Caco-2 (cell line): ENCODE measurements around the gene PLB1. TPM values are rescaled to one million over a fixed set of nuclear protein-coding genes. Genes with fewer than 3 reads are reported as not detected.
A peak's percentile ranks its signal among the peaks of the same experiment; 100 is the strongest.
"Not testable (repeated sequence)": the region's sequence is repeated elsewhere in the genome, so short reads cannot be mapped to it uniquely, and the experiment has no call there.

Experiments used
- BruUV-seq: library from RNA; stranded (reverse); fragments of 400-500 nt; replicated peaks from 2 replicates; lab custom pipeline; 2021; lab: Mats Ljungman, UMichigan
- CTCF ChIA-PET: fragments of 300-600 bp; sonication (Branson Sonifier 250); formaldehyde crosslinking; loops from one replicate; lab custom pipeline; 2022; ENCODE audit warnings: antibody characterized with exemption; lab: Charles Lee
- POLR2A ChIA-PET: fragments of 300-600 bp; sonication (Branson Sonifier 250); formaldehyde crosslinking; loops from one replicate; lab custom pipeline; 2022; ENCODE audit warnings: antibody characterized with exemption; lab: Charles Lee
- DNase-seq, 2 experiments: peaks; one replicate each; pipeline versions ENCODE4 v3.0.0 to v3.0.0-alpha.2; 2020 to 2022
- H3K27me3 ChIP-seq: replicated peaks from 2 replicates; pipeline ENCODE4 v1.6.0; 2011; ENCODE audit warnings: low read length; ENCODE audit not compliant: control insufficient read depth, insufficient read depth
- H3K36me3 ChIP-seq: 2 replicates; pipeline ENCODE4 v1.5.1; 2011; ENCODE audit warnings: low read length; ENCODE audit not compliant: control insufficient read depth, insufficient read depth
- H3K4me1 ChIP-seq: fragments of 250-450 bp; sonication (Bioruptor Pico); 2 replicates; pipeline ENCODE4 v1.5.1; 2020; ENCODE audit warnings: mild to moderate bottlenecking
- H3K4me3 ChIP-seq: 2 replicates; pipeline ENCODE4 v1.5.1; 2011; ENCODE audit warnings: low read depth, mild to moderate bottlenecking, control low read depth, low read length
- H3K9me3 ChIP-seq: fragments of 250-450 bp; sonication (Bioruptor Pico); 2 replicates; pipeline ENCODE4 v1.5.1; 2020; ENCODE audit warnings: mild to moderate bottlenecking, moderate library complexity
- H3K27ac Mint-ChIP-seq: one replicate; pipeline ENCODE4 v1.8.0; 2022; ENCODE audit warnings: mixed read lengths; ENCODE audit not compliant: unreplicated experiment
- H3K27me3 Mint-ChIP-seq: one replicate; pipeline ENCODE4 v1.8.0; 2022; ENCODE audit warnings: mixed read lengths; ENCODE audit not compliant: insufficient read depth, unreplicated experiment
- H3K36me3 Mint-ChIP-seq: one replicate; pipeline ENCODE4 v1.8.0; 2022; ENCODE audit warnings: mild to moderate bottlenecking, mixed read lengths; ENCODE audit not compliant: insufficient read depth, unreplicated experiment
- H3K4me1 Mint-ChIP-seq: one replicate; pipeline ENCODE4 v1.8.0; 2022; ENCODE audit warnings: low read depth, mixed read lengths; ENCODE audit not compliant: unreplicated experiment
- H3K4me3 Mint-ChIP-seq: one replicate; pipeline ENCODE4 v1.8.0; 2022; ENCODE audit warnings: mild to moderate bottlenecking, moderate library complexity, mixed read lengths; ENCODE audit not compliant: unreplicated experiment
- H3K9me3 Mint-ChIP-seq: one replicate; pipeline ENCODE4 v1.8.0; 2022; ENCODE audit warnings: mixed read lengths; ENCODE audit not compliant: unreplicated experiment
- CTCF ChIP-seq, 2 experiments: fragments of 200-600 bp in 1 of 2; IDR thresholded peaks; 1 replicate in 1 of 2; 2 replicates in 1 of 2; pipeline versions ENCODE4 v1.5.1 to v1.8.0; 2011 to 2022; ENCODE audit warnings: antibody characterized with exemption in 1 of 2, control low read depth in 1 of 2, inconsistent platforms in 1 of 2, low read depth in 1 of 2, low read length in 1 of 2, mild to moderate bottlenecking in 1 of 2, moderate library complexity in 1 of 2; ENCODE audit not compliant: insufficient read depth in 1 of 2, severe bottlenecking in 1 of 2, unreplicated experiment in 1 of 2
- intact Hi-C: fragments of 100-400 bp; cut with micrococcal nuclease; formaldehyde crosslinking; loops from one replicate; pipeline ENCODE4 v1.10.0; 2022; ENCODE audit not compliant: unreplicated experiment
- total RNA-seq: library from RNA; stranded (reverse); gene quantifications from 2 replicates; pipeline ENCODE4 v1.2.3, GENCODE V29; 2022

The PLB1 gene
- total RNA-seq, 1 experiment from 2014 or later, result 2.8 TPM

- peaks cover 49% of the 10 kb centered on the region for H3K4me1 ChIP-seq
- intact Hi-C loops, result loop anchor here (10.0 kb wide), 2 partner anchors 83 to 283 kb away; no protein-coding TSS in a partner anchor
- H3K36me3 ChIP-seq, result no peaks in the 10 kb centered on the region
- H3K4me3 ChIP-seq, result no peak overlapping the region
- Mint-ChIP-seq H3K36me3 (peaks cover 17% of the 10 kb centered on the region), H3K27me3 (no peaks in the 10 kb centered on the region), H3K27ac (peak overlapping the region; percentile 81), H3K4me3 (no peak overlapping the region), H3K4me1 (peaks cover 37% of the 10 kb centered on the region), H3K9me3 (no peaks in the 10 kb centered on the region)
- no peaks in the 10 kb centered on the region for H3K9me3 ChIP-seq
- DNase-seq, result no peak
- POLR2A ChIA-PET, result no interaction called here
- no peak for TF ChIP-seq CTCF (IDR thresholded peaks at IDR 0.05; ENCODE audit: insufficient read depth in 1 of 2, low read depth in 1 of 2, low read length in 1 of 2, severe bottlenecking in 1 of 2, unreplicated experiment in 1 of 2)
- H3K27me3 ChIP-seq, result no peaks in the 10 kb centered on the region
- CTCF ChIA-PET, result interaction anchor here (0.7 to 0.9 kb wide), 2 partner anchors 13 to 18 kb away, joined by 3 to 6 read pairs; no protein-coding TSS in a partner anchor
- BruUV-seq, result no TSS peak
These were observed 52.2 kb downstream of the PLB1 start for GRCh38 chr2:28547906-28548600.

- CTCF ChIA-PET, result interaction anchor here (0.6 kb wide), 1 partner anchor 621 kb away, joined by 5 read pairs; no protein-coding TSS in a partner anchor
- H3K4me1 Mint-ChIP-seq, result peaks cover 21% of the 10 kb centered on the region
- H3K27me3 ChIP-seq, intact Hi-C loops, H3K4me3 Mint-ChIP-seq, H3K9me3 Mint-ChIP-seq, H3K36me3 Mint-ChIP-seq, POLR2A ChIA-PET, H3K36me3 ChIP-seq, DNase-seq, H3K27me3 Mint-ChIP-seq, H3K27ac Mint-ChIP-seq, H3K4me3 ChIP-seq, H3K9me3 ChIP-seq, BruUV-seq: not testable (repeated sequence)
- peaks cover 28% of the 10 kb centered on the region for H3K4me1 ChIP-seq
These were observed 54.5 kb downstream of the PLB1 start for GRCh38 chr2:28550345-28550744.

- Histone ChIP-seq H3K27me3 (no peaks in the 10 kb centered on the region), H3K4me1 (peaks cover 13% of the 10 kb centered on the region), H3K4me3 (no peak overlapping the region), H3K9me3 (no peaks in the 10 kb centered on the region), H3K36me3 (no peaks in the 10 kb centered on the region)
- no peaks in the 10 kb centered on the region for H3K9me3 Mint-ChIP-seq
- ChIA-PET POLR2A (no interaction called here), CTCF (no interaction called here)
- TF ChIP-seq CTCF (IDR thresholded peaks at IDR 0.05; ENCODE audit: insufficient read depth in 1 of 2, low read depth in 1 of 2, low read length in 1 of 2, severe bottlenecking in 1 of 2, unreplicated experiment in 1 of 2), result no peak
- peaks cover 14% of the 10 kb centered on the region for H3K4me1 Mint-ChIP-seq
- H3K27ac Mint-ChIP-seq, result no peak overlapping the region
- H3K27me3 Mint-ChIP-seq, result no peaks in the 10 kb centered on the region
- H3K36me3 Mint-ChIP-seq, result peaks cover 5% of the 10 kb centered on the region
- no TSS peak for BruUV-seq
- DNase-seq, result no peak
- intact Hi-C loops, result no loop called here
- H3K4me3 Mint-ChIP-seq, result no peak overlapping the region
These were observed 56.4 kb downstream of the PLB1 start for GRCh38 chr2:28552045-28552823.
